WERI-Rb-1 (cell line): ENCODE results near the gene TMEM132A.

ENCODE experiments used
- DNase-seq: peaks from one replicate; pipeline ENCODE4 v3.0.0-alpha.2; 2020
- H3K27ac ChIP-seq: fragments of 250-450 bp; sonication (Bioruptor Pico); 2 replicates; pipeline ENCODE4 v1.5.1; 2020; ENCODE audit warnings: mild to moderate bottlenecking, moderate library complexity
- H3K27me3 ChIP-seq: fragments of 250-450 bp; sonication (Bioruptor Pico); 2 replicates; pipeline ENCODE4 v1.5.1; 2021; ENCODE audit warnings: mild to moderate bottlenecking, low read depth, moderate library complexity; ENCODE audit not compliant: insufficient read depth, severe bottlenecking
- H3K36me3 ChIP-seq: fragments of 250-450 bp; sonication (Bioruptor Pico); 2 replicates; pipeline ENCODE4 v1.5.1; 2020; ENCODE audit warnings: mild to moderate bottlenecking, moderate library complexity
- H3K4me3 ChIP-seq: 2 replicates; pipeline ENCODE4 v1.5.1; 2011; ENCODE audit warnings: low read depth, mild to moderate bottlenecking, control low read depth, low read length
- H3K9me3 ChIP-seq: fragments of 250-450 bp; sonication (Bioruptor Pico); 2 replicates; pipeline ENCODE4 v1.5.1; 2021; ENCODE audit warnings: mild to moderate bottlenecking, moderate library complexity; ENCODE audit not compliant: severe bottlenecking
- TF ChIP-seq, protein P1 (sequence below): IDR thresholded peaks from 2 replicates; pipeline ENCODE4 v1.5.1; 2011; ENCODE audit warnings: low read depth, mild to moderate bottlenecking, control low read depth, inconsistent platforms, low read length

Gene TMEM132A

DNA sequence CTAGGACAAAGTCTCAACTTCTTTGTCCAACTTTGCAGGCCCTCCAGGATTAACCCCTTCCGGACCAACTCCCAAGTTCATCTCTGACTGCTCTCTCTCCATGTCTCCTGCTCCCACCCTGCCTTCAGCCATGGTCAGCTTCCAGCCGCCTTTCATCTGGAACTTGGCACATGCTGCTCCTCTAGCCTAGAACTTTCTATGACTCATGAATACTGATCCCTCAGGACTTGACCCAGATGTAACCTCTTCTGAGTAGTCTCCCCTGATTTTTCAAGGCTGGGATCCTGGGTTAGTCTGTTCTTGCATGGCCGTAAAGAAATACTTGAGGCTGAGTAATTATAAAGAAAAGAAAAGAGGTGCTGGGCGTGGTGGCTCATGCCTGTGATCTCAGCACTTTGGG is 32.9 kb downstream of the TMEM132A start:
- Histone ChIP-seq H3K27me3 (no peaks in the 10 kb centered on the region), H3K4me3 (no peak overlapping the region), H3K36me3 (no peaks in the 10 kb centered on the region), H3K9me3 (no peaks in the 10 kb centered on the region), H3K27ac (no peak overlapping the region)
- no peak for DNase-seq
- TF ChIP-seq, protein P1, sequence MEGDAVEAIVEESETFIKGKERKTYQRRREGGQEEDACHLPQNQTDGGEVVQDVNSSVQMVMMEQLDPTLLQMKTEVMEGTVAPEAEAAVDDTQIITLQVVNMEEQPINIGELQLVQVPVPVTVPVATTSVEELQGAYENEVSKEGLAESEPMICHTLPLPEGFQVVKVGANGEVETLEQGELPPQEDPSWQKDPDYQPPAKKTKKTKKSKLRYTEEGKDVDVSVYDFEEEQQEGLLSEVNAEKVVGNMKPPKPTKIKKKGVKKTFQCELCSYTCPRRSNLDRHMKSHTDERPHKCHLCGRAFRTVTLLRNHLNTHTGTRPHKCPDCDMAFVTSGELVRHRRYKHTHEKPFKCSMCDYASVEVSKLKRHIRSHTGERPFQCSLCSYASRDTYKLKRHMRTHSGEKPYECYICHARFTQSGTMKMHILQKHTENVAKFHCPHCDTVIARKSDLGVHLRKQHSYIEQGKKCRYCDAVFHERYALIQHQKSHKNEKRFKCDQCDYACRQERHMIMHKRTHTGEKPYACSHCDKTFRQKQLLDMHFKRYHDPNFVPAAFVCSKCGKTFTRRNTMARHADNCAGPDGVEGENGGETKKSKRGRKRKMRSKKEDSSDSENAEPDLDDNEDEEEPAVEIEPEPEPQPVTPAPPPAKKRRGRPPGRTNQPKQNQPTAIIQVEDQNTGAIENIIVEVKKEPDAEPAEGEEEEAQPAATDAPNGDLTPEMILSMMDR: no peak

DNA sequence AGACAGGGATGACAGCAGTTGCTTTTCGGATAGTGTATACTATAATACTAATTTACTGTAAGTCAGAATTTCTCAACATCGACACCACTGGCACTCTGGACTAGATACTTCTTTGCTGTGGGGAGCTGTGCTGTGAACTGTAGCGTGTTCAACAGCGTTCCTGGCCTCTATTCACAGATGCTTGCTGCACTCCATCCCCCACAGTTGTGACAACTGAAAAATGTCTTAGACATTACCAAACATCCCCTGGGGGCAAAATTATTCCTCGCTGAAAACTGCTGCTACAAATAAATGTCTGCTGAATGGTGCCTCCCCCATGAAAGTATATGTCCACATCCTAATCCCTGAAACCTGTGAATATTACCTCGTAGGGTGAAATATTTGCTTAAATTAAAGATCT is 35.2 kb downstream of the TMEM132A start:
- no peaks in the 10 kb centered on the region for H3K27me3 ChIP-seq
- TF ChIP-seq, protein P1: no peak
- no peaks in the 10 kb centered on the region for H3K36me3 ChIP-seq
- H3K27ac ChIP-seq: no peak overlapping the region
- no peak for DNase-seq
- no peaks in the 10 kb centered on the region for H3K9me3 ChIP-seq
- no peak overlapping the region for H3K4me3 ChIP-seq

DNA sequence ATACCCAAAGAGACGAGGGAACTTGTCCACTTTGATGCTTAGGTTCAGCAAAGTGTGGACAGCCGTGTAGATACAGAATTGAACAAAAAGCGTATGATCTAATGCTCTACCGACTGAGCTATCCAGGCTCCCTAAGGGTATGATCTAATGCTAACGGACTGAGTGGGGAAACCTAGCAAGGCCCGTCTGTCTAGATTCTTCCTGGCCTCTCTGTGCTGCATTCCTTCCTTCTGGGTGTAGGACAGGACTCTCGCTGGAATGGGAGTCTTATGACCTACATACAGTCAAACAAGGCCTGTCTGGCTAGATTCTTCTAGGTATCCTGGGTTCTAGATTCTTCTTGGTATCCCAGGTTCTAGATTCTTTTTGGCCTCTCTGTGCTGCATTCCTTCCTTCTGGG is 36.1 kb downstream of the TMEM132A start:
- Histone ChIP-seq H3K27me3 (no peaks in the 10 kb centered on the region), H3K9me3 (no peaks in the 10 kb centered on the region), H3K4me3 (no peak overlapping the region), H3K27ac (no peak overlapping the region), H3K36me3 (no peaks in the 10 kb centered on the region)
- no peak for DNase-seq
- TF ChIP-seq, protein P1: no peak

DNA sequence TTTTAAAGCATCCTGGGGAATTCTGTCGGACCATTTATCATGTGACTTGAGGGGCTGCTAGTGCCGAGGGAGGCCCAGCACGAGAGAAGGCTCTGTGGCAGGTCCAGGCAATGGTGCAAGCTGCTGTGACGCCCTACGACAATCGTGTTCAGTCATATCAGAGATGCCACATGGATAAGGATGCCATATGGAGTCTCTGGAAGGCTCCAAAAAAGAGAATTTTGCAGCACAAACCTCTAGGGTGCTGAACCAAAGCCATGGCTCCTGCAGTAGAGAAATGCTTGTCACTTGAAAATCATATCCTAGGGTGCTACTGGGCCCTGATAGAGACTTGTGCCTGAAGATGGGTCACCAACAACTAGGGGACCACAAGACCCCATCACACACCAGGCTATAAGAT is 40.5 kb downstream of the TMEM132A start:
- peaks cover 7% of the 10 kb centered on the region for H3K9me3 ChIP-seq
- DNase-seq: no peak
- no peaks in the 10 kb centered on the region for H3K36me3 ChIP-seq
- H3K27me3 ChIP-seq: no peaks in the 10 kb centered on the region
- no peak overlapping the region for H3K4me3 ChIP-seq
- TF ChIP-seq, protein P1: no peak
- H3K27ac ChIP-seq: no peak overlapping the region

DNA sequence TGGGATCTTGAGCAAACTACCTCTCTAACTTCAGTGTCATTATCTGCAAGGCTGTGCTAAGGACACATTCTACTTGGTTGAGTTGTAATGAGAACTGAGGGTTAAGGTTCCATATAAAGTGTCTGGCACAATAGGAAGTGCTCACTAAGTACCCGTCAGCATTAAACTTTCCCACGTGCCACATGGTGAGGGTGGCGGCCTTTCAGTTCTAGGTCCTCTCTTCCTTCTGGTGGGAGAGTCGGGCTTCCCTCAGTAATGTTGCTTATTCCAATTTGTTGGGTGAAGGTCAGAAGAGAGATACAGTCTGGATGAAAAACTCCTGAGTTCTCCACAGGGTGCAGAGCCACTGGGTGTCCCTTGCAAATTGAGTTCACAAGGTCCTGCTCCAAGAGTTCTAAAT is 42.6 kb downstream of the TMEM132A start:
- DNase-seq: no peak
- Histone ChIP-seq H3K36me3 (no peaks in the 10 kb centered on the region), H3K27me3 (no peaks in the 10 kb centered on the region), H3K27ac (no peak overlapping the region), H3K4me3 (no peak overlapping the region), H3K9me3 (peaks cover 7% of the 10 kb centered on the region)
- TF ChIP-seq, protein P1: no peak

DNA sequence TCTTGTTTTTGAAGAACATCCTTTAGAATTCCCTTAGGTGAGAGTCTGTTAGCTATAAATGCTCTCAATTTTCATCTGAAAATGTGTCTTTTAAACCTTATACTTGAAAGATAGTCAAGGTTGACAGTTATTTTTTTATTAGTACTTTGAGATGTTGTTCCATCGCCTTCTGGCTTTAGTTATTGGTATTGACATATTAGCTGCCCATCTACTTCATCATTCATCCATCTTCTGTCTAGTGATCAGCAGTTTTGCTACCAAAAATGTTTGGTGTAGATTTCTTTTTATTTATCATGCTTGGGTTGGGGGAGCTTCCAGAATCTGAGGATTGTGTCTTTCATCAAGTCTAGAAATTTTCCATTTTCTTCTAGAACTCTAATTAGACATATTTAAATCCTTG is 44.0 kb downstream of the TMEM132A start:
- no peak for DNase-seq

More for the DNA sequence above, 44.0 kb downstream of the TMEM132A start:
- TF ChIP-seq, protein P1: no peak
- Histone ChIP-seq H3K36me3 (no peaks in the 10 kb centered on the region), H3K9me3 (peaks cover 7% of the 10 kb centered on the region), H3K4me3 (no peak overlapping the region), H3K27me3 (no peaks in the 10 kb centered on the region), H3K27ac (no peak overlapping the region)
